Heart left ventricle (tissue), 16 donors: ENCODE data around the gene MIER2. TPM values are rescaled to one million over a fixed set of nuclear protein-coding genes. Genes with fewer than 3 reads are reported as not detected.

Source experiments
- ATAC-seq, 4 donors: fragments of 200-7000 bp; cut with Tn5 transposase; one replicate each; pipeline ENCODE4 v1.9.1; 2020 to 2022; ENCODE audit warnings: moderate library complexity in 4 of 4, mild to moderate bottlenecking in 3 of 4, moderate number of reproducible peaks in 1 of 4
- DNase-seq, 5 donors: peaks; one replicate each; pipeline ENCODE4 v3.0.0-alpha.2; 2020
- H3K27ac ChIP-seq, 12 donors: fragments of 200-600 bp; sonication (generic) in 4 of 12; one replicate each; pipeline versions ENCODE4 v1.5.0 to v1.8.0; 2016 to 2022; ENCODE audit warnings: mild to moderate bottlenecking in 2 of 12
- H3K27me3 ChIP-seq, 9 donors: fragments of 200-600 bp; sonication (generic) in 2 of 9; one replicate each; pipeline versions ENCODE4 v1.5.1 to v1.8.0; 2016 to 2022; ENCODE audit warnings: mild to moderate bottlenecking in 3 of 9
- H3K36me3 ChIP-seq, 9 donors: fragments of 200-600 bp; sonication (generic) in 2 of 9; one replicate each; pipeline versions ENCODE4 v1.5.0 to v1.8.0; 2018 to 2022; ENCODE audit warnings: mild to moderate bottlenecking in 2 of 9
- H3K4me1 ChIP-seq, 12 donors: fragments of 200-600 bp; sonication (generic) in 4 of 12; one replicate each; pipeline versions ENCODE4 v1.5.0 to v1.8.0; 2016 to 2022; ENCODE audit warnings: mild to moderate bottlenecking in 3 of 12
- H3K4me3 ChIP-seq, 12 donors: fragments of 200-600 bp; sonication (generic) in 4 of 12; one replicate each; pipeline versions ENCODE4 v1.5.0 to v1.8.0; 2017 to 2022; ENCODE audit warnings: mild to moderate bottlenecking in 9 of 12, moderate library complexity in 4 of 12
- H3K9me3 ChIP-seq, 12 donors: fragments of 200-600 bp; sonication (generic) in 4 of 12; one replicate each; pipeline versions ENCODE4 v1.5.0 to v1.8.0; 2016 to 2022; ENCODE audit warnings: mild to moderate bottlenecking in 1 of 12
- POLR2A ChIP-seq, 2 donors: fragments of 450-650 bp; IDR thresholded peaks; one replicate each; pipeline ENCODE4 v1.6.1; 2017; ENCODE audit warnings: antibody characterized with exemption in 2 of 2, mild to moderate bottlenecking in 2 of 2, moderate library complexity in 2 of 2
- WGBS, 4 donors: extraction: QIAGEN DNeasy Blood & Tissue Kit in 2 of 4; methylation state at CpG; one replicate each; pipeline versions ENCODE4 v1.1.5 to v1.1.7; 2013 to 2018; 5-methylcytosine and 5-hydroxymethylcytosine counted together
- intact Hi-C, 10 donors: fragments of 100-400 bp; cut with DNase I; formaldehyde crosslinking; loops; one replicate each; pipeline versions ENCODE4 v1.11.1 to v1.14.2; 2022
- polyA plus RNA-seq, 2 donors: library from polyadenylated mRNA; stranded (reverse); fragments of 200-250 nt; gene quantifications; one replicate each; pipeline ENCODE4 v1.2.3, GENCODE V29; 2013
- total RNA-seq, 9 donors: library from RNA; depleted of rRNA in 2 of 9; stranded (reverse); fragments of >200 nt in 2 of 9; fragmentation: NEBNext Ultra II Directional in 3 of 9; extraction: Animal tissue kit (Norgen Biotek cat#: 25700) in 3 of 9; gene quantifications; one replicate each; pipeline versions ENCODE4 v1.1.0 to v1.2.4, GENCODE V29; 2016 to 2023
- TF ChIP-seq, protein P1 (sequence below), 12 donors: fragments of 200-600 bp; sonication (generic) in 4 of 12; IDR thresholded peaks; one replicate each; pipeline versions ENCODE4 v1.5.0 to v1.8.0; 2018 to 2022; ENCODE audit warnings: antibody characterized with exemption in 12 of 12, mild to moderate bottlenecking in 5 of 12
- donor health status: ischemic (EF 13 %, LVEDD 7.1; RV severe dilation, severe dysfunction).
- donor health status: healthy with polysubstance abuse.
- donor health status: DM: no; HTN: yes; CAD: no.
- donor health status: DM: no; HTN: no; CAD: no.
- donor health status: ischemic (EF 25% LVEDD 6.9; RV normal size, moderate dysfunction).
- donor health status: ischemic (EF 25% LVEDD 5.7; RV mildly dilated, moderate dysfunction).
- donor health status: healthy.
- donor health status: DM: yes; HTN: yes; CAD: no.
- donor health status: ischemic (EF 35%, LVEDD 5.7; RV mildly dilated, moderate dysfunction).
- donor health status: nonischemic (EF 11% LVEDD 7.7; RV severe dilation, severe dysfunction).
- donor health status: DM: yes; HTN: yes; CAD: no.
- donor health status: PGD.
- donor health status: ischemic (EF 29% LVEDD 5.4; RV normal size, mild dysfunction).
- donor health status: nonischemic (EF 23%, LVEDD 6.1; RV moderate dilation, normal function).

MIER2 gene
- total and polyA plus RNA-seq, 11 donors = 15.7 to 30.3 (median 19.5) TPM

DNA sequence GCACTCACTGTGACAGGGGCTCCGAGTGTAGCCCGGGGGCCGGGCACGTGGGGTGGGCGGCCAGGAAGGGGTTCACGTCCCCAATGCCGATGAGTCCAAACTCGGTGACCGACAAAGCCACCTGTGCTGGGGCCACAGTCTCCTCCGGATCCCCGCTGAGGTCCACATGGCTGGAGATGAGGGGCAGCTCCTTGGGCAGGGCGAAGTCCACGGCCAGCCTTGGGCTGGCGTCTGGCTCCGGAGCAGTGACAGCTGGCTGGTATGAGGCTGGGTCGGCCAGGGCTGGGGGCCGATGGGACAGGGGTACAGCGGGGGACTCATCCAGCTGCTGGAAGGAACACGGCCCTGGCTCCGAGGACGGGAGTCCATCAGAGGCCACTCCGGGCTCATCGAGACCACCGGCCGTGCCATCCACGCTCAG lies 37.5 kb downstream of the MIER2 start:
- intact Hi-C loops = no loop called here
- no peaks in the 10 kb centered on the region for H3K27me3 ChIP-seq
- peaks cover 0 to 8% (median 0%) of the 10 kb centered on the region in 12 donors for H3K4me1 ChIP-seq
- H3K4me3 ChIP-seq = peak overlapping the region in 4 of 12 donors; percentile 39 to 51 (median 48)
- DNase-seq (no peak), ATAC-seq (no peak)
- peaks cover 0 to 62% (median 53%) of the 10 kb centered on the region in 9 donors for H3K36me3 ChIP-seq
- H3K27ac ChIP-seq = peak overlapping the region in 9 of 12 donors; percentile 5 to 86 (median 79)
- no peaks in the 10 kb centered on the region for H3K9me3 ChIP-seq
- 89 to 96% (median 92%) methylated on average over 10 to 26 of the region's 26 CpGs for WGBS, 4 donors
- TF ChIP-seq POLR2A (IDR thresholded peaks at IDR 0.05) = no peak
- TF ChIP-seq, protein P1, sequence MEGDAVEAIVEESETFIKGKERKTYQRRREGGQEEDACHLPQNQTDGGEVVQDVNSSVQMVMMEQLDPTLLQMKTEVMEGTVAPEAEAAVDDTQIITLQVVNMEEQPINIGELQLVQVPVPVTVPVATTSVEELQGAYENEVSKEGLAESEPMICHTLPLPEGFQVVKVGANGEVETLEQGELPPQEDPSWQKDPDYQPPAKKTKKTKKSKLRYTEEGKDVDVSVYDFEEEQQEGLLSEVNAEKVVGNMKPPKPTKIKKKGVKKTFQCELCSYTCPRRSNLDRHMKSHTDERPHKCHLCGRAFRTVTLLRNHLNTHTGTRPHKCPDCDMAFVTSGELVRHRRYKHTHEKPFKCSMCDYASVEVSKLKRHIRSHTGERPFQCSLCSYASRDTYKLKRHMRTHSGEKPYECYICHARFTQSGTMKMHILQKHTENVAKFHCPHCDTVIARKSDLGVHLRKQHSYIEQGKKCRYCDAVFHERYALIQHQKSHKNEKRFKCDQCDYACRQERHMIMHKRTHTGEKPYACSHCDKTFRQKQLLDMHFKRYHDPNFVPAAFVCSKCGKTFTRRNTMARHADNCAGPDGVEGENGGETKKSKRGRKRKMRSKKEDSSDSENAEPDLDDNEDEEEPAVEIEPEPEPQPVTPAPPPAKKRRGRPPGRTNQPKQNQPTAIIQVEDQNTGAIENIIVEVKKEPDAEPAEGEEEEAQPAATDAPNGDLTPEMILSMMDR (IDR thresholded peaks at IDR 0.05) = no peak

DNA sequence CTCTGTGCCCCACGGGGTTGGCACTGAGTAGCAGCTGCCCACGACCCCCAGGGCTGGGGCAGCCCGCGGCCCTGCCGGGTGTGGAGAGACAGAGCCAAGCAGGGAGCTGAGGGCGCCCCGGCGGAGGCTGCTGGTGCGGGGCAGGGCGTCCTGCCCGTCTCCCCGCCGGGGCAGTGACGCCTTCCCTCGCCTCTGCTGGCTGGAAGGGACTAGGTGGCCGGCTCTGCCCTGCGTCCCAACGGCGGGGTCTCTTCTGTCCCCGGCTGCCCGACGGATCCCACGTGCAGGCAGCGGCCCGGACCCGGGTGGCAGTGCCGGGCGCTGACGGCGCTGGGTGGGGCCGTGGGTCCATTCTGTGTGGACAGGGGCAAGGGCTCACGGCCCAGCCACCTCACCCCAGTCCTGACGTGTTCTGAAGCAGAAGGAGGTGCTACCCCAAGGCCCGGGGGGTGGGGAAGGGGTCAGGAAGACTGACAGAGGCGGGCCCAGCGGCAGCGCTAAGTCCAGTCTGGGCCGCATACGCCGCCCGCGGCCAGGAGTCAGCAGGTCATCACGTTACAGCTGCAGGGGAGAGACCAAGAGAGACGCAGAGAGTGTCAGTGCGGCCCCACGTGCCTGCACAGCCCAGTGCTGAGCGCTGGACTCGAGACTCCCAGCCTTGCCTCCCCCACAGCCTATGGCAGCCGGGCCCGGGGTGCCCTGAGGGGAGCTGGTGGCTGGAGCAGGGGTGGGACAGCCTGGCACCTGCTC lies 38.3 kb downstream of the MIER2 start:
- peak in 1 of 4 donors; percentile 8 for ATAC-seq
- intact Hi-C loops = no loop called here
- peaks cover 0 to 54% (median 46%) of the 10 kb centered on the region in 9 donors for H3K36me3 ChIP-seq
- H3K4me3 ChIP-seq = no peak overlapping the region
- TF ChIP-seq, protein P1 (IDR thresholded peaks at IDR 0.05) = no peak
- 88 to 96% (median 93%) methylated on average over 12 to 50 of the region's 50 CpGs for WGBS, 4 donors
- H3K27me3 ChIP-seq = no peaks in the 10 kb centered on the region
- peaks cover 0 to 8% (median 0%) of the 10 kb centered on the region in 12 donors for H3K4me1 ChIP-seq
- H3K9me3 ChIP-seq = no peaks in the 10 kb centered on the region
- peak overlapping the region in 4 of 12 donors; percentile 77 to 86 (median 82) for H3K27ac ChIP-seq
- peak in 1 of 5 donors; percentile 60 for DNase-seq

DNA sequence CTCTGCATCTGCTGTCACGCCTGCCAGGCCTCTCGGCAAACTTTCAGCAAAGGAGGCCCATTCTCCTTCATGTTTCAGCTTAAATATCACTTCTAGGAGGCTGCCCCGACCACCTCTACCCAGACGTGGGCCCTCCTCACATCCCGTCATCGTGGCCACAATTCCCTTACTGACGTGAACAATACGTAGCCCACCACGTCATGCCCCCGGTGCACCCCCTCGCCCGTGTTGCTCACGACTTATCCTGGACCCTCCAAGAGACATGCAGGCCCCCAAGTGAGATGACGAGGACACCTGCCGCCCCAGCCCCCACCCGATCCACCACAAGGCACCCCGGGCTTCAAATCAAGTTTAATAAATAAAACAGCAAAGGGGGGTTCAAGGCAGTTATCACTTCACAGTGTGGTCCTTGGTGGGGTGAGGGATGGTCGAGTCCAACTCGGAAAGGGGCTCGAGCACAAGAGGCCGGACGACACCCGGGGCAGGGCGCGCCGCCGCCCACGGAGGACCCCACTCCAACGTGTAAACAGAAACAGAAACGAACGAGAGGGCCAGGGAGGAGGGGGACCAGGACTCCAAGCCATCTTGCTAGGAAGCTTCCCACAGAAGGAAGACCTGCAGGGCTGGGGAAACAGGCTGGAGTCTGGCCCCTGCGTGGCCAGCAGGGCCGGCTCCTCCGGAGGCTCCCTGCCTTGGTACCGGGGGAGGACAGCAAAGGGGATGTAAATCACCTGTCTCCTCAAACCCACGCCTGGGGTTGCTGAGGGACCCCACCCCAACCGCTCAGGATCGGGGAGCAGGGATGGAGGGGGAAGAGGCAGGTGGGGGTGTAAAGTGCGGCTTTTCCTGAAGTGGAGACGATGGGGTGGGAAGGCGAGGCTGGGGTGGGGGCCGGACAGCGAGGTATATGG lies 39.1 kb downstream of the MIER2 start:
- intact Hi-C loops = no loop called here
- whole genome bisulfite sequencing, 4 donors = 92 to 95% (median 94%) methylated on average over 43 of the region's 43 CpGs
- no peaks in the 10 kb centered on the region for H3K27me3 ChIP-seq
- H3K27ac ChIP-seq = peak overlapping the region in 1 of 12 donors; percentile 86
- no peak overlapping the region for H3K4me3 ChIP-seq
- peaks cover 0 to 8% (median 0%) of the 10 kb centered on the region in 12 donors for H3K4me1 ChIP-seq
- TF ChIP-seq, protein P1 (IDR thresholded peaks at IDR 0.05) = no peak
- no peak for TF ChIP-seq POLR2A (IDR thresholded peaks at IDR 0.05)
- H3K9me3 ChIP-seq = no peaks in the 10 kb centered on the region
- ATAC-seq = no peak
- peak in 1 of 5 donors; percentile 54 for DNase-seq
- H3K36me3 ChIP-seq = peaks cover 0 to 46% (median 38%) of the 10 kb centered on the region in 9 donors
